Right cardiac atrium (tissue), 5 donors: Measurements from ENCODE around the gene ZCCHC4. TPM values are rescaled to one million over a fixed set of nuclear protein-coding genes. Genes with fewer than 3 reads are reported as not detected.

Source experiments
- ATAC-seq, 2 donors: fragments of 200-7000 bp; cut with Tn5 transposase; one replicate each; pipeline versions ENCODE4 v1.8.0 to v1.9.1; 2020; ENCODE audit warnings: moderate library complexity in 2 of 2, mild to moderate bottlenecking in 1 of 2
- DNase-seq, 3 donors: peaks; one replicate each; pipeline ENCODE4 v3.0.0-alpha.2; 2020
- H3K27ac ChIP-seq: one replicate; pipeline ENCODE4 v1.5.1; 2013; ENCODE audit warnings: mild to moderate bottlenecking, low read length, control low read depth, moderate library complexity
- H3K27me3 ChIP-seq: one replicate; pipeline ENCODE4 v1.6.1; 2013; ENCODE audit not compliant: control insufficient read depth, insufficient read depth
- H3K4me1 ChIP-seq: one replicate; pipeline ENCODE4 v1.6.1; 2013; ENCODE audit warnings: low read length; ENCODE audit not compliant: control insufficient read depth, insufficient read depth
- H3K4me3 ChIP-seq: one replicate; pipeline ENCODE4 v1.5.1; 2013; ENCODE audit warnings: low read length, control low read depth
- H3K9me3 ChIP-seq: one replicate; pipeline ENCODE4 v1.6.1; 2013; ENCODE audit warnings: low read length; ENCODE audit not compliant: control insufficient read depth
- WGBS: extraction: QIAGEN DNeasy Blood & Tissue Kit; methylation state at CpG from one replicate; pipeline ENCODE4 v1.1.7; 2013; 5-methylcytosine and 5-hydroxymethylcytosine counted together
- intact Hi-C, 4 donors: fragments of 100-400 bp; cut with DNase I; formaldehyde crosslinking; loops; one replicate each; pipeline versions ENCODE4 v1.11.0 to v1.14.0; 2022 to 2023
- polyA plus RNA-seq: library from polyadenylated mRNA; stranded (reverse); fragments of 200-250 nt; gene quantifications from one replicate; pipeline ENCODE4 v1.2.3, GENCODE V29; 2013
- total RNA-seq, 4 donors: library from RNA; stranded (reverse); fragmentation: NEBNext Ultra II Directional; extraction: Animal tissue kit (Norgen Biotek cat#: 25700); gene quantifications; one replicate each; pipeline ENCODE4 v1.2.1, GENCODE V29; 2021
- donor health status: healthy with polysubstance abuse.
- donor health status: DM: no; HTN: yes; CAD: no.
- donor health status: DM: no; HTN: no; CAD: no.
- donor health status: DM: no; HTN: yes; CAD: no; lungs with severe emphysema.
- donor health status: DM: yes; HTN: yes; CAD: no.

ZCCHC4 gene
- total and polyA plus RNA-seq, 5 donors, result 5.3 to 12.7 (median 10.9) TPM

- H3K4me3 ChIP-seq, result peak overlapping the region; percentile 99
- no peaks in the 10 kb centered on the region for H3K27me3 ChIP-seq
- intact Hi-C loops, result no loop called here
- H3K27ac ChIP-seq, result no peak overlapping the region
- no peak for ATAC-seq
- H3K4me1 ChIP-seq, result peaks cover 7% of the 10 kb centered on the region
- DNase-seq, result no peak
- 85% methylated on average over 6 of the region's 6 CpGs for WGBS
- H3K9me3 ChIP-seq, result no peaks in the 10 kb centered on the region
Observed at GRCh38 chr4:25378437-25378743, 65.8 kb downstream of the ZCCHC4 start.

GRCh38 chr4:25379591-25379990, 67.0 kb downstream of the ZCCHC4 start:
- DNase-seq (no peak), ATAC-seq (no peak)
- no peak overlapping the region for H3K4me3 ChIP-seq
- no peaks in the 10 kb centered on the region for H3K27me3 ChIP-seq
- peaks cover 7% of the 10 kb centered on the region for H3K4me1 ChIP-seq
- no peak overlapping the region for H3K27ac ChIP-seq
- no peaks in the 10 kb centered on the region for H3K9me3 ChIP-seq
- WGBS, result 81% methylated on average over 2 of the region's 2 CpGs
- intact Hi-C loops, result no loop called here

DNA sequence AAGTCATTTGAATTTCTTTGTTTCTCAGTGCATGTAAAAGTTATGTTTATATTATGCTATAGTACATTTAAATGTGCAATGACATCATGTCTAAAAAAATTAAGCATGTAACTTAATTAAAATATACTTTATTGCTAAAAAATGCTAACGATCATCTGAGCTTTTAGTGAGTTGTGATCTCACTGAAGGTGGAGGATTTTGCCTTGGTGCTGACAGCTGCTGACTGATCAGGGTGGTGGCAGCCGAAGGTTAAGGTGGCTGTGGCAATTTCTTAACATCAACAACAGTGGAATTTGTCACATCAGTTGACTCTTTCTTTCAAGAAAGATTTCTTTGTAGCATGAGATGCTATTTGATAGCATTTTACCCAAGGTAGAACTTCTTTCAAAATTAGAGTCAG, 71.1 kb downstream of the ZCCHC4 start:
- DNase-seq (no peak), ATAC-seq (no peak)
- intact Hi-C loops, result no loop called here
- Histone ChIP-seq H3K9me3 (no peaks in the 10 kb centered on the region), H3K4me3 (no peak overlapping the region), H3K4me1 (peaks cover 3% of the 10 kb centered on the region), H3K27ac (no peak overlapping the region), H3K27me3 (no peaks in the 10 kb centered on the region)
- 54% methylated on average over 2 of the region's 2 CpGs for WGBS

GRCh38 chr4:25386926-25387325, 74.4 kb downstream of the ZCCHC4 start:
- no peak overlapping the region for H3K27ac ChIP-seq
- intact Hi-C loops, result no loop called here
- H3K4me3 ChIP-seq, result no peak overlapping the region
- no peaks in the 10 kb centered on the region for H3K27me3 ChIP-seq
- ATAC-seq, result no peak
- DNase-seq, result no peak
- WGBS, result 93% methylated on average over 2 of the region's 2 CpGs
- no peaks in the 10 kb centered on the region for H3K9me3 ChIP-seq
- no peaks in the 10 kb centered on the region for H3K4me1 ChIP-seq

- H3K4me1 ChIP-seq, result no peaks in the 10 kb centered on the region
- no peak overlapping the region for H3K27ac ChIP-seq
- intact Hi-C loops, result no loop called here
- H3K9me3 ChIP-seq, result no peaks in the 10 kb centered on the region
- WGBS, result 98% methylated on average over 3 of the region's 3 CpGs
- ATAC-seq (no peak), DNase-seq (no peak)
- no peak overlapping the region for H3K4me3 ChIP-seq
- H3K27me3 ChIP-seq, result no peaks in the 10 kb centered on the region
Observed at GRCh38 chr4:25397305-25397704, 84.7 kb downstream of the ZCCHC4 start.

DNA sequence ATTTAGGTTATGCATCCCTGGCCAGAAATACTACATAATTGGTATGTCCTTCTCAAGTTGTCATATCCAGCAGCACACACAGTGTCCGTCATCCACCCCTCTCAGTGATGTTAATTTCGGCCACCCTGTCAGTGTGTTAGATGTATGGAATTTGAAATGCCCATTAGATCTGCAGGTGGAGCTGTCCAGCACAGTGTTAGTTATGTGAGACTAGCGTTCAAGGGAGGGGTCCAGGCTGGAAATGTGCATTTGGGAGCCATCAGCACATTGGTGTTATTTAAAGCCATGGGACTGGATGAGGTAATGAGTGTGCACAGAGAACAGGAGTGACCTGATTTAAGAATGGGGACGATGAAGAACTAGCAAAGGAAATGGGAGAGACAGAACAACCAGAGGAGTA, 86.9 kb downstream of the ZCCHC4 start:
- 82% methylated on average over 4 of the region's 4 CpGs for whole genome bisulfite sequencing
- no peak overlapping the region for H3K4me3 ChIP-seq
- intact Hi-C loops, result no loop called here
- no peak for ATAC-seq
- no peak overlapping the region for H3K27ac ChIP-seq
- H3K9me3 ChIP-seq, result no peaks in the 10 kb centered on the region
- H3K27me3 ChIP-seq, result no peaks in the 10 kb centered on the region
- H3K4me1 ChIP-seq, result no peaks in the 10 kb centered on the region
- DNase-seq, result no peak

DNA sequence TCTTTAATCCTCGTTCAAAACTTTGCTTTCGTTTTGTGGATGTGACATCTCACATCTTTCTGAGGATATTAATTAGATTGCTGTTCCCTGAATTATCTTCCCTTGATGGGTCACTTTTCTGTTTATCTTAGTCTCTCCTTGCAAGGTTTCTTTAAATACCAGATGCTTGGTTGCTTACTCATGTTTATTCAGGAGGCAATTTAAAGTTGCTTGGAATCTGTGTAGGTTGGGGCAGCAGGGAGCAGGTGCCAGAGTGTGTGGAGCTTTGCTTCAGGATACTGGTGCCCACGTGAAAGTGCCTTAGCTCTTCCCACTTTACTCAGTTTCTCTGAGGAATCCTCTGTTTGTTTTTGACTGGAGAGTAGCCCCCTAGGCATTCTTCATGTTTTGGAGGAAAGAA, 88.5 kb downstream of the ZCCHC4 start:
- 77% methylated on average over 3 of the region's 3 CpGs for WGBS

GRCh38 chr4:25402521-25402920, 89.9 kb downstream of the ZCCHC4 start:
- intact Hi-C loops, result no loop called here
- WGBS, result 85% methylated on average over 1 of the region's 1 CpG
- no peak overlapping the region for H3K27ac ChIP-seq

More for the DNA sequence above, 88.5 kb downstream of the ZCCHC4 start:
- H3K27me3 ChIP-seq, result no peaks in the 10 kb centered on the region
- H3K9me3 ChIP-seq, result no peaks in the 10 kb centered on the region
- H3K4me1 ChIP-seq, result no peaks in the 10 kb centered on the region
- H3K4me3 ChIP-seq, result no peak overlapping the region
- H3K27ac ChIP-seq, result no peak overlapping the region
- no peak for DNase-seq
- intact Hi-C loops, result no loop called here
- no peak for ATAC-seq

DNA sequence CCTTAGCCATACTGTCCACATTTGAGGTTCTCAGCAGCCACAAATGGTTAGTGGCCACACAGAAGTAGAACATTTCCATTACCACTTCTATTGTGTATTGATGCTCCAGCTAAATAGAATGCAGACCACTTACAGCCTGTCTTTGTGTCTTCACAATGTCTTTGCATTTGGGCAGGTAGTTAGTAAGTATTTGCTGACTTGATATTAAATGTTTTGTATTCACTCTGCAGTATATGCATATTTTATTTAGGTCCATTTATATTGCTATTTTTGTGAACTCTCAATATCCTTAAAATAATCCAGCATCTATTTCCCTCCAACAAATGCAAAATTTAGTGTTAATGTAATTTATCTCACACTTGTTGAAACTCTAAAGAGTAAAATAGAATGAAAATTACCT, 91.1 kb downstream of the ZCCHC4 start:
- no peak overlapping the region for H3K4me3 ChIP-seq
- no peak for ATAC-seq
- intact Hi-C loops, result no loop called here
- no peaks in the 10 kb centered on the region for H3K4me1 ChIP-seq
- no peaks in the 10 kb centered on the region for H3K9me3 ChIP-seq
- no peak for DNase-seq
- no peaks in the 10 kb centered on the region for H3K27me3 ChIP-seq
- H3K27ac ChIP-seq, result no peak overlapping the region

More at GRCh38 chr4:25402521-25402920, 89.9 kb downstream of the ZCCHC4 start:
- ATAC-seq (no peak), DNase-seq (no peak)
- Histone ChIP-seq H3K4me3 (no peak overlapping the region), H3K27me3 (no peaks in the 10 kb centered on the region), H3K9me3 (no peaks in the 10 kb centered on the region), H3K4me1 (no peaks in the 10 kb centered on the region)

GRCh38 chr4:25405453-25405852, 92.9 kb downstream of the ZCCHC4 start:
- no peak overlapping the region for H3K27ac ChIP-seq
- intact Hi-C loops, result no loop called here
- no peaks in the 10 kb centered on the region for H3K4me1 ChIP-seq
- no peak for ATAC-seq
- 65% methylated on average over 2 of the region's 2 CpGs for WGBS
- H3K9me3 ChIP-seq, result no peaks in the 10 kb centered on the region
- H3K4me3 ChIP-seq, result no peak overlapping the region
- no peak for DNase-seq
- no peaks in the 10 kb centered on the region for H3K27me3 ChIP-seq

GRCh38 chr4:25406081-25406692, 93.6 kb downstream of the ZCCHC4 start:
- Histone ChIP-seq H3K27ac (no peak overlapping the region), H3K27me3 (no peaks in the 10 kb centered on the region), H3K9me3 (no peaks in the 10 kb centered on the region), H3K4me1 (no peaks in the 10 kb centered on the region), H3K4me3 (no peak overlapping the region)
- DNase-seq (no peak), ATAC-seq (no peak)
- intact Hi-C loops, result no loop called here
- 88% methylated on average over 5 of the region's 5 CpGs for WGBS

DNA sequence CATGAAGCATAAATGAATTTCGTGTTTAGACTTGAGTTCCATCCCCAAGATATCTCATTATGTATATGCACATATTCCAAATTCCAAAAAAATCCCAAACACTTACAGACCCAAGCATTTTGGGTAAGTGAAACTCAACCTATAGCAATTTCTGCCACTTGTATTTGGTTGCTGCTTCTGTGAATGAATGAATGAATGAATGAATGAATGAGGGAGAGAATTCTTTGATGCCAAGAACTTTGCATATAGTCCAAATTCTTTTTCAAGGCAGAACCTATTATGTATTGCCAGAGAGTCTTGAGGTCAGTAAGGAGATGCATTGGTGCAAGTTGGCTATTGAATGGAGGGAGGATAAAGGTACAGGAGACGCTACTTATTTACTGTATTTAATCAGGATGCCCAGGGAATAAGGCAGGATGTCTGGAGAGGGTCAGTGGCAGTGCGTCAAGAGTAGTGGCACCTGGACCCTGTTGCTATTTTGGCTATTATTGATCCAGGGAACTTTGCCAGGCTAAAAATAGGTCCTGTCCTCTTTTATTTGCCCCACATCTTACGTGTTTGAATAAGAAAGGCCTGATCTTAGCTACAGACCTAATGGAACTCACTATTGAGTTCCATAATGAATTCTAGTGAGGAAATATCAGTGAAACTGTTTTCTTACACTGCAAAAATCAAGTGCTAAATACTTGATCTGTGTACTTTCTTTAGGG, 98.4 kb downstream of the ZCCHC4 start:
- no peak overlapping the region for H3K4me3 ChIP-seq
- 89% methylated on average over 4 of the region's 4 CpGs for WGBS
- no peaks in the 10 kb centered on the region for H3K4me1 ChIP-seq
- H3K9me3 ChIP-seq, result no peaks in the 10 kb centered on the region
- DNase-seq (no peak), ATAC-seq (no peak)
- no peak overlapping the region for H3K27ac ChIP-seq
- H3K27me3 ChIP-seq, result no peaks in the 10 kb centered on the region
- intact Hi-C loops, result no loop called here
